ENCODE results near the gene MAD1L1. TPM values are rescaled to one million over a fixed set of nuclear protein-coding genes. Genes with fewer than 3 reads are reported as not detected.

Gene MAD1L1
- total RNA-seq, 6 experiments from 2014 or later, result 15.1 to 37.4 (median 20.5) TPM

GRCh38 chr7:1850111-1850975, 382.4 kb downstream of the MAD1L1 start:
- TF ChIP-seq POLR2A (IDR thresholded peaks at IDR 0.05) (peak; percentile 9), CTCF (IDR thresholded peaks at IDR 0.05) (no peak)
- Histone ChIP-seq H3K36me3 (no peaks in the 10 kb centered on the region), H3K27ac (peak overlapping the region; percentile 38 to 92 (median 72)), H3K4me1 (peaks cover 0 to 37% (median 12%) of the 10 kb centered on the region in 4 donors), H3K4me3 (peak overlapping the region in 1 of 3 donors; percentile 16), H3K9me3 (no peaks in the 10 kb centered on the region), H3K27me3 (no peaks in the 10 kb centered on the region)
- ATAC-seq (peak; percentile 79 to 86 (median 84)), DNase-seq (peak; percentile 72 to 85 (median 82))
- no CpG with 5 or more reads among the region's 33 CpGs for WGBS (ENCODE audit: insufficient coverage, low coverage, low lambda C conversion rate, missing lambda C conversion rate)
- intact Hi-C loops (cut with DNase I), result no loop called here

- Histone ChIP-seq H3K9me3 (no peaks in the 10 kb centered on the region), H3K36me3 (no peaks in the 10 kb centered on the region), H3K4me1 (peaks cover 0 to 37% (median 11%) of the 10 kb centered on the region in 4 donors), H3K4me3 (no peak overlapping the region), H3K27me3 (no peaks in the 10 kb centered on the region), H3K27ac (peak overlapping the region in 2 of 3 donors; percentile 72 to 92)
- no peak for ATAC-seq
- no peak for TF ChIP-seq POLR2A (IDR thresholded peaks at IDR 0.05)
- no peak for TF ChIP-seq CTCF (IDR thresholded peaks at IDR 0.05)
- intact Hi-C loops (cut with DNase I), result no loop called here
- 95% methylated on average over 23 of the region's 35 CpGs for WGBS (ENCODE audit: insufficient coverage, low coverage, low lambda C conversion rate, missing lambda C conversion rate)
- DNase-seq, result peak; percentile 17 to 45 (median 41)
Measured at GRCh38 chr7:1849351-1850041, 383.2 kb downstream of the MAD1L1 start.

- DNase-seq (peak in 2 of 3 donors; percentile 27 to 36), ATAC-seq (no peak)
- TF ChIP-seq CTCF (IDR thresholded peaks at IDR 0.05), result no peak
- no peak for TF ChIP-seq POLR2A (IDR thresholded peaks at IDR 0.05)
- H3K27me3 ChIP-seq, result no peaks in the 10 kb centered on the region
- H3K4me1 ChIP-seq, result peaks cover 0 to 33% (median 8%) of the 10 kb centered on the region in 4 donors
- no peak overlapping the region for H3K27ac ChIP-seq
- no peaks in the 10 kb centered on the region for H3K36me3 ChIP-seq
- no peak overlapping the region for H3K4me3 ChIP-seq
- intact Hi-C loops (cut with DNase I), result no loop called here
- 40% methylated on average over 1 of the region's 15 CpGs for WGBS (ENCODE audit: insufficient coverage, low coverage, low lambda C conversion rate, missing lambda C conversion rate)
- H3K9me3 ChIP-seq, result no peaks in the 10 kb centered on the region
Measured at GRCh38 chr7:1848911-1849311, 383.8 kb downstream of the MAD1L1 start.

- TF ChIP-seq POLR2A (IDR thresholded peaks at IDR 0.05), result no peak
- no peak for TF ChIP-seq CTCF (IDR thresholded peaks at IDR 0.05)
- intact Hi-C loops (cut with DNase I), result no loop called here
- H3K4me3 ChIP-seq, result no peak overlapping the region
- H3K27me3 ChIP-seq, result no peaks in the 10 kb centered on the region
- no peaks in the 10 kb centered on the region for H3K36me3 ChIP-seq
- H3K9me3 ChIP-seq, result no peaks in the 10 kb centered on the region
- WGBS (ENCODE audit: insufficient coverage, low coverage, low lambda C conversion rate, missing lambda C conversion rate), result no CpG with 5 or more reads among the region's 23 CpGs
- ATAC-seq (no peak), DNase-seq (peak in 2 of 3 donors; percentile 31 to 49)
- H3K27ac ChIP-seq, result no peak overlapping the region
- H3K4me1 ChIP-seq, result peaks cover 0 to 25% (median 7%) of the 10 kb centered on the region in 4 donors
Measured at GRCh38 chr7:1848013-1848640, 384.6 kb downstream of the MAD1L1 start.
